GM23338 (cell line): ENCODE measurements around the gene ATPAF1. TPM values are rescaled to one million over a fixed set of nuclear protein-coding genes. Genes with fewer than 3 reads are reported as not detected.
"Not testable (repeated sequence)": the region's sequence is repeated elsewhere in the genome, so short reads cannot be mapped to it uniquely, and the experiment has no call there.

Source experiments
- ATAC-seq: fragments of 200-7000 bp; cut with Tn5 transposase; 3 replicates; pipeline ENCODE4 v1.9.1; 2020
- DNase-seq: peaks from one replicate; pipeline ENCODE4 v3.0.0-alpha.2; 2015; ENCODE audit warnings: low spot score
- H2AFZ ChIP-seq: fragments of 200-600 bp; sonication (generic); 2 replicates; pipeline ENCODE4 v1.8.0; 2016; ENCODE audit warnings: antibody characterized with exemption, mild to moderate bottlenecking, moderate library complexity
- H3F3A ChIP-seq: fragments of 200-600 bp; sonication (generic); replicated peaks from 2 replicates; pipeline ENCODE4 v1.8.0; 2017; ENCODE audit warnings: antibody characterized with exemption, mixed run types, low read depth
- H3K27ac ChIP-seq: fragments of 200-600 bp; sonication (generic); 2 replicates; pipeline ENCODE4 v1.6.1; 2016; ENCODE audit warnings: low read depth
- H3K27me3 ChIP-seq: fragments of 200-600 bp; sonication (generic); 2 replicates; pipeline ENCODE4 v1.8.0; 2016; ENCODE audit warnings: mild to moderate bottlenecking, mixed run types, moderate library complexity; ENCODE audit not compliant: insufficient read depth
- H3K36me3 ChIP-seq: fragments of 200-600 bp; sonication (generic); 2 replicates; pipeline ENCODE4 v1.8.0; 2016; ENCODE audit warnings: mild to moderate bottlenecking; ENCODE audit not compliant: insufficient read depth
- H3K4me1 ChIP-seq: fragments of 200-600 bp; sonication (generic); 2 replicates; pipeline ENCODE4 v1.8.0; 2016; ENCODE audit warnings: mild to moderate bottlenecking, moderate library complexity; ENCODE audit not compliant: insufficient read depth
- H3K4me2 ChIP-seq: fragments of 200-600 bp; sonication (generic); 2 replicates; pipeline ENCODE4 v1.7.1; 2017; ENCODE audit warnings: mixed run types
- H3K4me3 ChIP-seq: fragments of 200-600 bp; sonication (generic); 2 replicates; pipeline ENCODE4 v1.6.1; 2016; ENCODE audit warnings: mixed run types
- H3K79me2 ChIP-seq: fragments of 200-600 bp; sonication (generic); replicated peaks from 2 replicates; pipeline ENCODE4 v1.8.0; 2017; ENCODE audit warnings: mild to moderate bottlenecking; ENCODE audit not compliant: insufficient read depth
- H3K9me2 ChIP-seq: fragments of 200-600 bp; sonication (generic); 2 replicates; pipeline ENCODE4 v1.8.0; 2017; ENCODE audit not compliant: insufficient read depth
- H4K20me1 ChIP-seq: fragments of 200-600 bp; sonication (generic); replicated peaks from 2 replicates; pipeline ENCODE4 v1.8.0; 2017; ENCODE audit warnings: mild to moderate bottlenecking; ENCODE audit not compliant: insufficient read depth
- H3K27ac Mint-ChIP-seq: 2 replicates; pipeline ENCODE4 v1.8.0; 2020; ENCODE audit warnings: inconsistent platforms, mild to moderate bottlenecking, moderate library complexity, mixed read lengths
- H3K27me3 Mint-ChIP-seq: 3 replicates; pipeline ENCODE4 v1.8.0; 2022; ENCODE audit warnings: low read depth, mild to moderate bottlenecking, moderate library complexity, mixed read lengths, inconsistent platforms; ENCODE audit not compliant: insufficient read depth, poor library complexity
- H3K36me3 Mint-ChIP-seq: 3 replicates; pipeline ENCODE4 v1.8.0; 2021; ENCODE audit warnings: low read depth, mild to moderate bottlenecking, inconsistent platforms, moderate library complexity, mixed read lengths
- H3K4me1 Mint-ChIP-seq: 3 replicates; pipeline ENCODE4 v1.8.0; 2020; ENCODE audit warnings: mild to moderate bottlenecking, inconsistent platforms, mixed read lengths
- H3K4me3 Mint-ChIP-seq: 3 replicates; pipeline ENCODE4 v1.8.0; 2021; ENCODE audit warnings: moderate library complexity, mild to moderate bottlenecking, inconsistent platforms, mixed read lengths
- H3K9me3 Mint-ChIP-seq: 3 replicates; pipeline ENCODE4 v1.8.0; 2020; ENCODE audit warnings: moderate library complexity, mild to moderate bottlenecking, inconsistent platforms, mixed read lengths
- CREB1 ChIP-seq: fragments of 250-450 bp; sonication (Bioruptor Pico); IDR thresholded peaks from 2 replicates; pipeline ENCODE4 v1.5.0; 2020; ENCODE audit warnings: low read depth, mild to moderate bottlenecking, moderate library complexity
- EZH2 ChIP-seq: fragments of 200-600 bp; sonication (generic); IDR thresholded peaks from one replicate; pipeline ENCODE4 v1.8.0; 2017; ENCODE audit warnings: antibody characterized with exemption, mild to moderate bottlenecking, low read depth; ENCODE audit not compliant: unreplicated experiment
- EZH2phosphoT487 ChIP-seq: fragments of 200-600 bp; sonication (generic); IDR thresholded peaks from one replicate; pipeline ENCODE4 v1.8.1; 2018; ENCODE audit warnings: antibody characterized with exemption; ENCODE audit not compliant: unreplicated experiment
- JUNB ChIP-seq: IDR thresholded peaks from one replicate; pipeline ENCODE4 v1.6.1; 2016; ENCODE audit warnings: antibody characterized with exemption; ENCODE audit not compliant: unreplicated experiment
- POLR2AphosphoS5 ChIP-seq: IDR thresholded peaks from 2 replicates; pipeline ENCODE4 v1.6.1; 2016; ENCODE audit warnings: antibody characterized with exemption, low read depth
- STAT1 ChIP-seq: IDR thresholded peaks from one replicate; pipeline ENCODE4 v1.6.1; 2016; ENCODE audit warnings: antibody characterized with exemption; ENCODE audit not compliant: unreplicated experiment
- ZNF114 ChIP-seq: fragments of 250-450 bp; sonication (Bioruptor Pico); IDR thresholded peaks from 2 replicates; pipeline ENCODE4 v1.5.0; 2020; ENCODE audit warnings: mild to moderate bottlenecking, moderate library complexity
- ZNF331 ChIP-seq: fragments of 250-450 bp; sonication (Bioruptor Pico); IDR thresholded peaks from 2 replicates; pipeline ENCODE4 v1.5.0; 2020; ENCODE audit warnings: low read depth, mild to moderate bottlenecking, moderate library complexity
- polyA plus RNA-seq: library from polyadenylated mRNA; unstranded; fragments of >200 nt; fragmentation: Nextera tagmentation; extraction: Ambion mirVana; gene quantifications from 2 replicates; pipeline ENCODE4 v1.2.1, GENCODE V29; 2016
- total RNA-seq: library from RNA; depleted of rRNA; stranded (reverse); fragments of >200 nt; shearing (Covaris generic); gene quantifications from 2 replicates; pipeline ENCODE4 v1.2.3, GENCODE V29; 2014
- TF ChIP-seq, protein P1 (sequence below), 2 experiments: fragments of 200-600 bp in 1 of 2; sonication (generic) in 1 of 2; conservative IDR thresholded peaks; 2 replicates each; pipeline versions ENCODE4 v1.5.1 to v1.6.1; 2016 to 2017; ENCODE audit warnings: antibody characterized with exemption in 2 of 2, low read depth in 2 of 2, mild to moderate bottlenecking in 2 of 2, moderate library complexity in 1 of 2

ATPAF1 gene
- total and polyA plus RNA-seq, 2 experiments from 2014 or later: 41.2 to 67.6 TPM

DNA sequence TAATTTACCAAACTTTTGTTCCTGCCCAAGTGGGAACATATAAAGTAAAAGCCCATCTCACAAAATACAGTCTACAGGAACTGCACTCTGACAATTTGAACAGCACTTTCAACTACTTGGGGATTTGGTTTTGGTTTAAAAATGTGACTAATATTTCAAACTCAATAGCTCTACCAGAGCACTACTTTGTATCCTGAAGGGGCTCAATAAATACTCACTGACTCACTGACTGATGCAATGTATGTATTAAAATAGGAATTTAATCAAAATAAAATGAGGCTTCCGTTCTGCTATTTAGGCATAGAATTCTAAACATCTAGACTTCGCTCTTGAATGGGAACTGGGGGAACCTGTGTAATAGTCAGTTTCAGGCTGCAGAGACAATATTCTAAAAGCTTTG, 28.9 kb upstream of the ATPAF1 start (continued):
- TF ChIP-seq, protein P1, sequence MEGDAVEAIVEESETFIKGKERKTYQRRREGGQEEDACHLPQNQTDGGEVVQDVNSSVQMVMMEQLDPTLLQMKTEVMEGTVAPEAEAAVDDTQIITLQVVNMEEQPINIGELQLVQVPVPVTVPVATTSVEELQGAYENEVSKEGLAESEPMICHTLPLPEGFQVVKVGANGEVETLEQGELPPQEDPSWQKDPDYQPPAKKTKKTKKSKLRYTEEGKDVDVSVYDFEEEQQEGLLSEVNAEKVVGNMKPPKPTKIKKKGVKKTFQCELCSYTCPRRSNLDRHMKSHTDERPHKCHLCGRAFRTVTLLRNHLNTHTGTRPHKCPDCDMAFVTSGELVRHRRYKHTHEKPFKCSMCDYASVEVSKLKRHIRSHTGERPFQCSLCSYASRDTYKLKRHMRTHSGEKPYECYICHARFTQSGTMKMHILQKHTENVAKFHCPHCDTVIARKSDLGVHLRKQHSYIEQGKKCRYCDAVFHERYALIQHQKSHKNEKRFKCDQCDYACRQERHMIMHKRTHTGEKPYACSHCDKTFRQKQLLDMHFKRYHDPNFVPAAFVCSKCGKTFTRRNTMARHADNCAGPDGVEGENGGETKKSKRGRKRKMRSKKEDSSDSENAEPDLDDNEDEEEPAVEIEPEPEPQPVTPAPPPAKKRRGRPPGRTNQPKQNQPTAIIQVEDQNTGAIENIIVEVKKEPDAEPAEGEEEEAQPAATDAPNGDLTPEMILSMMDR (conservative IDR thresholded peaks at IDR 0.05; ENCODE audit: low read depth in 2 of 2): no peak
- TF ChIP-seq ZNF114 (CRISPR knock-in tag) (no peak), STAT1 (no peak), JUNB (no peak), ZNF331 (CRISPR knock-in tag) (no peak), CREB1 (CRISPR knock-in tag) (no peak)

GRCh38 chr1:46694676-46695075, 26.5 kb upstream of the ATPAF1 start:
- not testable (repeated sequence) for H3K27me3 Mint-ChIP-seq, H3K27ac ChIP-seq, H3K9me2 ChIP-seq, H3F3A ChIP-seq, H4K20me1 ChIP-seq, H3K9me3 Mint-ChIP-seq, H3K4me1 ChIP-seq, H3K79me2 ChIP-seq, DNase-seq, H3K27me3 ChIP-seq, H3K4me3 ChIP-seq, H3K4me2 ChIP-seq, H3K4me3 Mint-ChIP-seq, H3K27ac Mint-ChIP-seq, H2AFZ ChIP-seq, ATAC-seq, H3K4me1 Mint-ChIP-seq
- H3K36me3 ChIP-seq: peaks cover 22% of the 10 kb centered on the region
- peaks cover 41% of the 10 kb centered on the region for H3K36me3 Mint-ChIP-seq

DNA sequence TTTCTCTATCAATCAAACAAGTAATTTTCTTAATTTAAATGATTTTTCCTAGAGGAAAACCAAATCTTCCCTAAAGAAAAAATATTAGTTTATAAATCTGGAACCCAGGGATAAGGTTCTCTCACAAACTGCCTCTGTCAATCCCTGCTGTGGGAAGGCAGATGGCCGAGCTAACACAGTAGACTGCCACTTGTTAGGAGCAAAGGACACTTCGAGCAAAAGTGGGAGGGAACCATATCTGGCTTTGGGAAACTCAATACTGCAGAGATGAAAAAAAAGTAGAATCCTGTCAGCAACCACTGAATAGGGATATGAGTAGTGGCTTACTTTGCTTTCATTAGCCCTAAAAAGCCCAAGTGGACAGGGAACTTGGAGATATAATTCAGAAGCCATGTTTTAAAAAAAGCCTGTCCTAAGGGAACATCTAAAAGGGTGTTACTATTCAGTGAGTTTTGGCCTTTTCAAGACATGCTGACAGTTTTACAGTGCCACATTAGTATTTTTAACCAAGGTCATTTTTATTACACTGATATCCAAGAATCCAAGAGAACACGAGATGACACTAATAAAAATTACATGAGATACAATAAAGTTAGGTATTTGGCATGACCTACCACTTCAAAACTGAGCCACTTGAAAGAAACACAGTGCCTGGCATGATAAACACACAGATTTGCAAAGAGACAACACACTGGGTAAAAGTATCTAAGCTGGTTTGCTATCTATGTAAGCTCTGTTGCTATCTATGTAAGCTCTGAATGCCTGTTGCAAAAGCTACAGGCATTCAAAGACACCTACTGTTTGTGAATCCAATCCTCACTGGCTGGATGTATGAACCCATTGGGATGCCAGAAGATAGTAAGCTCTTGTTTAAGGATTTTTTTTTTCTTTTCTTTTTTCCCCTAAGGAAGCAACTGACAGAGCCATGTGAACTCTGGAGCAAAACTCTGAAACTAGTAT, 24.9 kb upstream of the ATPAF1 start:
- peaks cover 35% of the 10 kb centered on the region for H3K36me3 ChIP-seq
- H3K27ac Mint-ChIP-seq: no peak overlapping the region

More for the DNA sequence above, 24.9 kb upstream of the ATPAF1 start:
- H3K79me2 ChIP-seq: no peaks in the 10 kb centered on the region
- no peaks in the 10 kb centered on the region; the same call in 1 of the 3 replicates for H3K4me1 Mint-ChIP-seq
- H3K4me2 ChIP-seq: no peak overlapping the region
- no peak overlapping the region for H3K27ac ChIP-seq
- no peaks in the 10 kb centered on the region for H3F3A ChIP-seq
- no peaks in the 10 kb centered on the region for H3K9me3 Mint-ChIP-seq
- no peaks in the 10 kb centered on the region for H3K27me3 ChIP-seq
- no peaks in the 10 kb centered on the region for H3K4me1 ChIP-seq
- DNase-seq: no peak
- no peaks in the 10 kb centered on the region for H3K9me2 ChIP-seq
- no peak overlapping the region for H3K4me3 ChIP-seq
- H4K20me1 ChIP-seq: peaks cover 3% of the 10 kb centered on the region
- H2AFZ ChIP-seq: no peak overlapping the region
- no peaks in the 10 kb centered on the region for H3K27me3 Mint-ChIP-seq
- no peak for ATAC-seq
- no peak overlapping the region for H3K4me3 Mint-ChIP-seq
- TF ChIP-seq STAT1 (no peak), EZH2 (no peak), POLR2AphosphoS5 (no peak), EZH2phosphoT487 (no peak), CREB1 (CRISPR knock-in tag) (no peak)
- TF ChIP-seq, protein P1 (conservative IDR thresholded peaks at IDR 0.05; ENCODE audit: low read depth in 2 of 2): 0 out of 4 replicates have a peak, but pooled peaks of 1 of the 2 experiments have one; percentile 0
- peaks cover 53% of the 10 kb centered on the region for H3K36me3 Mint-ChIP-seq
